OCI-LY1 (cell line): ENCODE results near the gene MYH15.

Source experiments
- H2AFZ ChIP-seq: fragments of 200-600 bp; sonication (generic), shearing (Covaris generic); 2 replicates; pipeline ENCODE4 v1.6.0; 2014; ENCODE audit warnings: antibody characterized with exemption, mild to moderate bottlenecking, low read length
- H3F3A ChIP-seq: fragments of 200-600 bp; sonication (generic), shearing (Covaris generic); 2 replicates; pipeline ENCODE4 v1.6.0; 2014; ENCODE audit warnings: mild to moderate bottlenecking, antibody characterized with exemption, low read length, moderate library complexity; ENCODE audit not compliant: insufficient read depth
- H3K27ac ChIP-seq: fragments of 200-600 bp; sonication (generic); 2 replicates; pipeline ENCODE4 v1.5.1; 2014; ENCODE audit warnings: low read length, mixed run types, mild to moderate bottlenecking, low read depth; ENCODE audit not compliant: poor library complexity, severe bottlenecking
- H3K27me3 ChIP-seq: fragments of 200-600 bp; sonication (generic); 2 replicates; pipeline ENCODE4 v1.6.0; 2014; ENCODE audit warnings: antibody characterized with exemption, mild to moderate bottlenecking, low read length, moderate library complexity; ENCODE audit not compliant: insufficient read depth
- H3K36me3 ChIP-seq: fragments of 200-600 bp; sonication (generic); 2 replicates; pipeline ENCODE4 v1.6.1; 2014; ENCODE audit warnings: mild to moderate bottlenecking, antibody characterized with exemption, low read length, moderate library complexity, mixed read lengths; ENCODE audit not compliant: insufficient read depth
- H3K4me1 ChIP-seq: fragments of 200-600 bp; sonication (generic); 2 replicates; pipeline ENCODE4 v1.5.1; 2014; ENCODE audit warnings: mild to moderate bottlenecking, low read length, moderate library complexity; ENCODE audit not compliant: insufficient read depth, severe bottlenecking
- H3K4me2 ChIP-seq: fragments of 200-600 bp; sonication (generic), shearing (Covaris generic); 2 replicates; pipeline ENCODE4 v1.6.1; 2014; ENCODE audit warnings: low read length
- H3K4me3 ChIP-seq: fragments of 200-600 bp; sonication (generic); 2 replicates; pipeline ENCODE4 v1.5.1; 2014; ENCODE audit warnings: low read length, low read depth, mild to moderate bottlenecking, mixed read lengths; ENCODE audit not compliant: poor library complexity, severe bottlenecking
- H3K79me2 ChIP-seq: fragments of 200-600 bp; shearing (Covaris generic); 2 replicates; pipeline ENCODE4 v1.6.1; 2016; ENCODE audit warnings: mixed run types, low read length, mixed read lengths; ENCODE audit not compliant: insufficient read depth
- H3K9ac ChIP-seq: fragments of 200-600 bp; sonication (generic), shearing (Covaris generic); 2 replicates; pipeline ENCODE4 v1.6.1; 2014; ENCODE audit warnings: mild to moderate bottlenecking, low read length, mixed read lengths
- H3K9me2 ChIP-seq: fragments of 200-600 bp; sonication (generic), shearing (Covaris generic); 2 replicates; pipeline ENCODE4 v1.6.1; 2014; ENCODE audit warnings: low read depth, mild to moderate bottlenecking, low read length, mixed read lengths
- H3K9me3 ChIP-seq: fragments of 200-600 bp; shearing (Covaris generic); 2 replicates; pipeline ENCODE4 v1.6.1; 2014; ENCODE audit warnings: low read length, mixed read lengths
- H4K20me1 ChIP-seq: fragments of 200-600 bp; sonication (generic), shearing (Covaris generic); 2 replicates; pipeline ENCODE4 v1.6.0; 2016; ENCODE audit warnings: mild to moderate bottlenecking, low read length; ENCODE audit not compliant: insufficient read depth
- CTCF ChIP-seq: fragments of 200-600 bp; sonication (generic), shearing (Covaris generic); IDR thresholded peaks from 2 replicates; pipeline ENCODE4 v1.5.1; 2017; ENCODE audit warnings: mild to moderate bottlenecking, antibody characterized with exemption, low read length, moderate library complexity, mixed read lengths
- EZH2 ChIP-seq: fragments of 200-600 bp; sonication (generic), shearing (Covaris generic); IDR thresholded peaks from 2 replicates; pipeline ENCODE4 v1.8.0; 2017; ENCODE audit warnings: borderline replicate concordance, mixed run types, mild to moderate bottlenecking, antibody characterized with exemption, low read length, moderate library complexity, mixed read lengths

MYH15 gene

GRCh38 chr3:108394016-108394415 lies 116.4 kb downstream of the MYH15 start:
- no peaks in the 10 kb centered on the region for H4K20me1 ChIP-seq
- no peak overlapping the region for H2AFZ ChIP-seq
- H3K27ac ChIP-seq, result no peak overlapping the region
- no peak overlapping the region for H3K4me3 ChIP-seq
- no peaks in the 10 kb centered on the region for H3K9me2 ChIP-seq
- no peak overlapping the region for H3K4me2 ChIP-seq
- TF ChIP-seq EZH2, result no peak
- TF ChIP-seq CTCF, result no peak
- H3K79me2 ChIP-seq, result no peaks in the 10 kb centered on the region
- no peaks in the 10 kb centered on the region for H3K9me3 ChIP-seq
- H3K9ac ChIP-seq, result no peak overlapping the region
- H3K27me3 ChIP-seq, result no peaks in the 10 kb centered on the region
- H3K36me3 ChIP-seq, result no peaks in the 10 kb centered on the region
- no peaks in the 10 kb centered on the region for H3F3A ChIP-seq
- no peaks in the 10 kb centered on the region for H3K4me1 ChIP-seq

- Histone ChIP-seq H3K27ac (no peak overlapping the region), H3K4me3 (no peak overlapping the region), H3K9ac (no peak overlapping the region), H3K36me3 (no peaks in the 10 kb centered on the region), H3K79me2 (no peaks in the 10 kb centered on the region), H3F3A (no peaks in the 10 kb centered on the region), H3K4me1 (no peaks in the 10 kb centered on the region), H3K27me3 (no peaks in the 10 kb centered on the region), H2AFZ (no peak overlapping the region), H4K20me1 (no peaks in the 10 kb centered on the region), H3K9me2 (no peaks in the 10 kb centered on the region), H3K9me3 (no peaks in the 10 kb centered on the region), H3K4me2 (no peak overlapping the region)
- TF ChIP-seq EZH2 (no peak), CTCF (no peak)
Observed at GRCh38 chr3:108393128-108393900, 117.1 kb downstream of the MYH15 start.

- TF ChIP-seq EZH2, result no peak
- TF ChIP-seq CTCF, result no peak
- Histone ChIP-seq H3K4me2 (no peak overlapping the region), H2AFZ (no peak overlapping the region), H3K27ac (no peak overlapping the region), H3K27me3 (no peaks in the 10 kb centered on the region), H3K9ac (no peak overlapping the region), H3K79me2 (no peaks in the 10 kb centered on the region), H3K9me3 (no peaks in the 10 kb centered on the region), H3K4me3 (no peak overlapping the region), H4K20me1 (no peaks in the 10 kb centered on the region), H3K9me2 (no peaks in the 10 kb centered on the region), H3K4me1 (no peaks in the 10 kb centered on the region), H3K36me3 (no peaks in the 10 kb centered on the region), H3F3A (no peaks in the 10 kb centered on the region)
Observed at GRCh38 chr3:108391917-108392593, 118.3 kb downstream of the MYH15 start.
